NCI-H82 treated with DMSO at 0.1 percent for 48 hours (cell line): ENCODE results near the gene ZMYND8.

Experiments
- DNase-seq: peaks from one replicate; lab custom pipeline; 2025; ENCODE audit not compliant: unreplicated experiment; lab: John Stamatoyannopoulos, UW

ZMYND8 gene

GRCh38 chr20:47233333-47234188, 122.9 kb downstream of the ZMYND8 start:
- DNase-seq, result no peak

GRCh38 chr20:47232518-47232917, 124.0 kb downstream of the ZMYND8 start:
- no peak for DNase-seq

- DNase-seq, result no peak
Measured at GRCh38 chr20:47231382-47232039, 125.0 kb downstream of the ZMYND8 start.

GRCh38 chr20:47230811-47231256, 125.7 kb downstream of the ZMYND8 start:
- peak; percentile 92 for DNase-seq

GRCh38 chr20:47228654-47229053, 127.8 kb downstream of the ZMYND8 start:
- peak; percentile 58 for DNase-seq

GRCh38 chr20:47227576-47227975, 128.9 kb downstream of the ZMYND8 start:
- no peak for DNase-seq

- no peak for DNase-seq
Measured at GRCh38 chr20:47227119-47227518, 129.4 kb downstream of the ZMYND8 start.

GRCh38 chr20:47225458-47225857, 131.0 kb downstream of the ZMYND8 start:
- no peak for DNase-seq

GRCh38 chr20:47224857-47225256, 131.6 kb downstream of the ZMYND8 start:
- DNase-seq, result no peak

GRCh38 chr20:47224300-47224791, 132.2 kb downstream of the ZMYND8 start:
- no peak for DNase-seq

GRCh38 chr20:47223896-47224295, 132.6 kb downstream of the ZMYND8 start:
- no peak for DNase-seq

GRCh38 chr20:47222468-47223119, 133.9 kb downstream of the ZMYND8 start:
- DNase-seq, result no peak

GRCh38 chr20:47221036-47221625, 135.4 kb downstream of the ZMYND8 start:
- no peak for DNase-seq

- no peak for DNase-seq
Measured at GRCh38 chr20:47220161-47220582, 136.3 kb downstream of the ZMYND8 start.

- no peak for DNase-seq
Measured at GRCh38 chr20:47217482-47218446, 138.7 kb downstream of the ZMYND8 start.

GRCh38 chr20:47216819-47217410, 139.6 kb downstream of the ZMYND8 start:
- no peak for DNase-seq

GRCh38 chr20:47215653-47216397, 140.7 kb downstream of the ZMYND8 start:
- no peak for DNase-seq

GRCh38 chr20:47213966-47214365, 142.5 kb downstream of the ZMYND8 start:
- no peak for DNase-seq
